Right forelimb (tissue), 1 donor: Measurements from ENCODE around the gene SLC5A2.
"Not testable (repeated sequence)": the region's sequence is repeated elsewhere in the genome, so short reads cannot be mapped to it uniquely, and the experiment has no call there.

ENCODE experiments used
- DNase-seq: peaks from one replicate; pipeline ENCODE4 v3.0.0-alpha.2; 2018

The SLC5A2 gene

GRCh38 chr16:31530405-31530804, 47.5 kb downstream of the SLC5A2 start:
- DNase-seq, result no peak

DNA sequence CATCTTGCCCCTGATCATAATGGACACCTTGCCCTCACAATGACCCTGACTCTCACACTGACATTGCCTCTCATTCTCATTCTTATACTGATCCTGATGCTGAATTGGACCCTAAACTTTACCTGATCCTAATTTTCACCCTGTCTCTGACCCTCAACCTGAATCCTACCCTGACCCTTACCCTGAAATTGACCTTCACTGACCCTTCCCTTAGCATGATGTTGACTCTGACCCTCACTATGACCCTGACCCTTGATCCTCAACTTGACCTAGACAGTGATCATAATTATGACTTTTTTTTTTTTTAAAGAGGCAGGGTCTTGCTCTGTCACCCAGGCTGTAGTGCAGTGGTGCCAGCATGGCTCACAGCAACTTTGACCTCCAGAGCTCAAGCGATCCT, 48.2 kb downstream of the SLC5A2 start:
- no peak for DNase-seq

DNA sequence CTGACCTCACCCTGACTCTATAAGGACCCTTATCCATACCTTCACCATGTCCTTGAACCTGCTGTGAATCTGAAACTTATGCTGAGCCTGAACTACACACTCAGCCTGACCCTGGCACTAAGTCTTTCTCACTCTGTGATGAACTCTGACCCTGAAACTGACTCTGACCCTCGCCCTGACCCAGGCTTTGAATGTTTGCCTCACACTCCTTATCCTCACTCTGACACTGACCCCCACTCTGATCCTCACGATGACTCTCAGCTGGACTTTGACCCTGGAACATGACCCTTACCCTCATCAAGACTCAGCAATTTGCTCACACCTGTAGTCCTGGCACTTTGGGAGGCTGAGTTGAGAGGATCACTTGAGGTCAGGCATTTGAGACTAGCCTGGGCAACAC, 49.2 kb downstream of the SLC5A2 start:
- DNase-seq, result no peak

- no peak for DNase-seq
These were observed 50.0 kb downstream of the SLC5A2 start for GRCh38 chr16:31532896-31533295.

DNA sequence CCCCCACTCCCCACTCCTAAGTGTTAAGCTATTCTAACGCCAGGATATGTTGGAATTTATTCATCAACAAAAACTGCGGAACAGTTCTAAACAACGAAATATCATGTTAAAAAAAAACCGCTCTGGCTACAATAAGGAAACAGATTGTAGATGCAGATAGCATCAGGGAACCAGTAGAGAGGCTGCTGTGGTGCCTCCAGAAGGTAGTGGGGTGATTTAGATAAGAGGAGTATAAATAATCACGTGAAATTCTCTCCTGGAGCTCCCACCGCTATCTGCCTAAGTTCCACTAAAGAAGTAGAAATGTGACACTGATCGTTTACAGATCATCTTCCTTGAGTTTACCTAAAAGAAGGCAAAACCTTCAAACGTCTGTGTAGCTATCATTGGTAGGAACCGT, 52.8 kb downstream of the SLC5A2 start:
- no peak for DNase-seq

- DNase-seq, result no peak
These were observed 54.0 kb downstream of the SLC5A2 start for GRCh38 chr16:31536804-31537361.

GRCh38 chr16:31537362-31538242, 54.7 kb downstream of the SLC5A2 start:
- DNase-seq, result no peak

DNA sequence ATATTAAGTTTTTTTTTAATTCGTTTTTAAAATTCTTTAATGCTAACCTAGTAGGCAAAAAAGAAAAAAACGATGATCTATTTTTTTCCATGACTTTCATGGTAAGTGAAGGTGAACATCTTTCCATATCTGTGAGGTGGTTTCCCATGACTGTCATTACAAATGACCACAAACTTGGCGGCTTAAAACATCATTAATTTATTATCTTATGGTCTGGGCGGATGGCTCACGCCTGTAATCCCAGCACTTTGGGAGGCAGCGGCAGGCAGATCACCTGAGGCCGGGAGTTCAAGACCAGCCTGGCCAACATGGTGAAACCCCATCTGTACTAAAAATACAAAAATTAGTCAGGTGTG, 55.3 kb downstream of the SLC5A2 start:
- not testable (repeated sequence) for DNase-seq

DNA sequence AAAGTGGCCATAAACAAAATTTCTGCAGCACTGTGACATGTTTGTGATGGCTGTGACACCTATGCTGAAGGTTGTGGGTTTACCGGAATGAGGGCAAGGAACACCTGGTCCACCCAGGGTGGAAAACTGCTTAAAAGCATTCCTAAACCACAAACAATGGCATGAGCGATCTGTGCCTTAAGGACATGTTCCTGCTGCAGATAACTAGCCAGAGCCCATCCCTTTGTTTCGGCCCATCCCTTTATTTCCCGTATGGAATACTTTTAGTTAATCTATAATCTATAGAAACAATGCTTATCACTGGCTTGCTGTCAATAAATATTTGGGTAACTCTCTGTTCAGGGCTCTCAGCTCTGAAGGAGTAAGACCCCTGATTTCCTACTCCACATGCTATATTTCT, 56.8 kb downstream of the SLC5A2 start:
- not testable (repeated sequence) for DNase-seq
